IMR-90 (cell line): ENCODE measurements around the gene SLC46A1. TPM values are rescaled to one million over a fixed set of nuclear protein-coding genes. Genes with fewer than 3 reads are reported as not detected.

Source experiments
- ATAC-seq: fragments of 200-7000 bp; cut with Tn5 transposase; 2 replicates; pipeline ENCODE4 v1.9.1; 2020; ENCODE audit warnings: low read depth, mild to moderate bottlenecking, moderate library complexity
- BruUV-seq: library from RNA; stranded (reverse); fragments of 400-500 nt; replicated peaks from 2 replicates; lab custom pipeline; 2021; lab: Mats Ljungman, UMichigan
- CTCF ChIA-PET: fragments of 300-600 bp; formaldehyde crosslinking; extraction: SDS; loops from one replicate; lab custom pipeline; 2021; ENCODE audit warnings: antibody characterized with exemption; lab: Yijun Ruan, JAX
- POLR2A ChIA-PET: fragments of 300-600 bp; sonication (Branson Sonifier 250); formaldehyde crosslinking; loops from one replicate; lab custom pipeline; 2022; ENCODE audit warnings: antibody characterized with exemption; ENCODE audit not compliant: unreplicated experiment; lab: Charles Lee
- DNase-seq: peaks from one replicate; pipeline ENCODE4 v3.0.0; 2013
- H2AFZ ChIP-seq: replicated peaks from 2 replicates; pipeline ENCODE3; 2013; ENCODE audit warnings: low read length, mild to moderate bottlenecking; ENCODE audit not compliant: poor library complexity
- H2AK5ac ChIP-seq: 2 replicates; pipeline ENCODE4 v1.6.1; 2013; ENCODE audit warnings: low read depth, low read length, inconsistent platforms
- H2AK9ac ChIP-seq: replicated peaks from 2 replicates; pipeline ENCODE3; 2013; ENCODE audit warnings: mild to moderate bottlenecking, low read depth, low read length, moderate library complexity; ENCODE audit not compliant: poor library complexity
- H2BK120ac ChIP-seq: 2 replicates; pipeline ENCODE4 v1.6.1; 2013; ENCODE audit warnings: low read depth, low read length, inconsistent platforms
- H2BK15ac ChIP-seq: 3 replicates; pipeline ENCODE4 v1.6.1; 2013; ENCODE audit warnings: low read depth, low read length, inconsistent platforms
- H2BK20ac ChIP-seq: 2 replicates; pipeline ENCODE4 v1.6.1; 2013; ENCODE audit warnings: low read depth, mild to moderate bottlenecking, inconsistent platforms, low read length, moderate library complexity
- H2BK5ac ChIP-seq: 2 replicates; pipeline ENCODE4 v1.6.1; 2013; ENCODE audit warnings: mild to moderate bottlenecking, low read depth, low read length, inconsistent platforms; ENCODE audit not compliant: poor library complexity, severe bottlenecking
- H3K14ac ChIP-seq: replicated peaks from 2 replicates; pipeline ENCODE4 v1.6.1; 2013; ENCODE audit warnings: low read depth, low read length, inconsistent platforms
- H3K18ac ChIP-seq: 2 replicates; pipeline ENCODE4 v1.6.1; 2013; ENCODE audit warnings: low read depth, low read length, control low read depth
- H3K23ac ChIP-seq: 2 replicates; pipeline ENCODE4 v1.6.1; 2013; ENCODE audit warnings: low read depth, low read length, inconsistent platforms
- H3K27ac ChIP-seq: 2 replicates; pipeline ENCODE4 v1.5.1; 2013; ENCODE audit warnings: mild to moderate bottlenecking, control low read depth, low read length; ENCODE audit not compliant: insufficient read depth
- H3K27me3 ChIP-seq: 2 replicates; pipeline ENCODE4 v1.6.1; 2013; ENCODE audit warnings: low read length; ENCODE audit not compliant: control insufficient read depth, insufficient read depth
- H3K36me3 ChIP-seq: 2 replicates; pipeline ENCODE4 v1.6.1; 2013; ENCODE audit warnings: low read length, mixed read lengths; ENCODE audit not compliant: control insufficient read depth, insufficient read depth
- H3K4ac ChIP-seq: 2 replicates; pipeline ENCODE4 v1.6.1; 2013; ENCODE audit warnings: low read depth, low read length, inconsistent platforms
- H3K4me1 ChIP-seq: 2 replicates; pipeline ENCODE4 v1.6.1; 2013; ENCODE audit warnings: low read length, mixed read lengths; ENCODE audit not compliant: control insufficient read depth, insufficient read depth
- H3K4me2 ChIP-seq: 2 replicates; pipeline ENCODE4 v1.6.1; 2013; ENCODE audit warnings: low read depth, mild to moderate bottlenecking, control low read depth, low read length, moderate library complexity
- H3K4me3 ChIP-seq: 2 replicates; pipeline ENCODE4 v1.5.1; 2013; ENCODE audit warnings: low read depth, mild to moderate bottlenecking, control low read depth, low read length, moderate library complexity; ENCODE audit not compliant: insufficient read depth
- H3K56ac ChIP-seq: 2 replicates; pipeline ENCODE4 v1.6.1; 2013; ENCODE audit warnings: low read length, inconsistent platforms; ENCODE audit not compliant: insufficient read depth; ENCODE audit errors: extremely low read depth
- H3K79me1 ChIP-seq, 2 experiments: 2 replicates each; pipeline ENCODE4 v1.6.1; 2013; ENCODE audit warnings: low read length in 2 of 2, inconsistent platforms in 1 of 2, low read depth in 1 of 2
- H3K9ac ChIP-seq: 2 replicates; pipeline ENCODE4 v1.6.1; 2013; ENCODE audit warnings: low read depth, low read length, control low read depth
- H3K9me1 ChIP-seq: 2 replicates; pipeline ENCODE4 v1.6.1; 2013; ENCODE audit warnings: low read length, inconsistent platforms; ENCODE audit not compliant: insufficient read depth
- H3K9me3 ChIP-seq: 2 replicates; pipeline ENCODE4 v1.6.1; 2013; ENCODE audit warnings: low read length; ENCODE audit not compliant: control insufficient read depth, insufficient read depth
- H4K20me1 ChIP-seq: 2 replicates; pipeline ENCODE4 v1.6.1; 2013; ENCODE audit warnings: low read length, inconsistent platforms; ENCODE audit not compliant: insufficient read depth
- H4K5ac ChIP-seq: 2 replicates; pipeline ENCODE4 v1.6.1; 2013; ENCODE audit warnings: mild to moderate bottlenecking, low read depth, low read length, control low read depth
- H4K8ac ChIP-seq, 2 experiments: 2 replicates each; pipeline ENCODE4 v1.6.1; 2013; ENCODE audit warnings: low read depth in 2 of 2, low read length in 2 of 2, control low read depth in 1 of 2, inconsistent platforms in 1 of 2
- H4K91ac ChIP-seq: 2 replicates; pipeline ENCODE4 v1.6.1; 2013; ENCODE audit warnings: low read depth, low read length, inconsistent platforms; ENCODE audit not compliant: insufficient read depth
- BHLHE40 ChIP-seq: fragments of 150-350 bp; IDR thresholded peaks from 2 replicates; pipeline ENCODE4 v1.6.1; 2016; ENCODE audit warnings: mild to moderate bottlenecking, low read depth, low read length
- CEBPB ChIP-seq: IDR thresholded peaks from 2 replicates; pipeline ENCODE4 v1.6.1; 2012; ENCODE audit warnings: low read depth, low read length, improper control_type of control experiment
- MAFK ChIP-seq: IDR thresholded peaks from 2 replicates; pipeline ENCODE4 v1.6.1; 2012; ENCODE audit warnings: low read depth, low read length, improper control_type of control experiment
- MXI1 ChIP-seq: IDR thresholded peaks from 2 replicates; pipeline ENCODE4 v1.6.1; 2012; ENCODE audit warnings: low read depth, mild to moderate bottlenecking, low read length, moderate library complexity, borderline replicate concordance
- NFE2L2 ChIP-seq: fragments of 150-350 bp; IDR thresholded peaks from 2 replicates; pipeline ENCODE4 v1.6.1; 2016; ENCODE audit warnings: low read depth, mild to moderate bottlenecking, low read length
- RCOR1 ChIP-seq: IDR thresholded peaks from 2 replicates; pipeline ENCODE4 v1.6.1; 2012; ENCODE audit warnings: mild to moderate bottlenecking, low read length, improper control_type of control experiment; ENCODE audit not compliant: insufficient replicate concordance
- RFX5 ChIP-seq: IDR thresholded peaks from 2 replicates; pipeline ENCODE4 v1.8.0; 2012; ENCODE audit warnings: low read depth, mild to moderate bottlenecking, low read length, moderate library complexity
- SMC3 ChIP-seq: fragments of 150-350 bp; IDR thresholded peaks from 2 replicates; pipeline ENCODE4 v1.6.1; 2016; ENCODE audit warnings: low read depth, mild to moderate bottlenecking, antibody characterized with exemption, low read length, moderate library complexity
- dilution Hi-C: fragments of 300-500 bp; cut with HindIII; formaldehyde crosslinking; loops from one replicate; pipeline ENCODE4 v1.14.3; 2018; ENCODE audit warnings: low sequenced_read_pairs; ENCODE audit not compliant: unreplicated experiment
- in situ Hi-C: fragments of 300-500 bp; cut with MboI; formaldehyde crosslinking; loops from 3 replicates; pipeline ENCODE4 v1.14.3; 2019; ENCODE audit warnings: low sequenced_read_pairs, inconsistent platforms, mixed read lengths
- intact Hi-C: fragments of 100-400 bp; cut with micrococcal nuclease; formaldehyde crosslinking; loops from 2 replicates; pipeline ENCODE4 v1.10.0; 2022
- polyA plus RNA-seq, 3 experiments: library from polyadenylated mRNA; depleted of rRNA; stranded (reverse); fragments of >200 nt; gene quantifications; 2 replicates each; pipeline ENCODE4 v1.2.3, GENCODE V29; 2012; ENCODE audit warnings: low replicate concordance in 1 of 3
- total RNA-seq: library from RNA; depleted of rRNA; stranded (reverse); fragments of >200 nt; gene quantifications from 2 replicates; pipeline ENCODE4 v1.2.3, GENCODE V29; 2012
- TF ChIP-seq, protein P1 (sequence below): fragments of 150-350 bp; IDR thresholded peaks from 2 replicates; pipeline ENCODE4 v1.6.1; 2016; ENCODE audit warnings: low read depth, mild to moderate bottlenecking, low read length, moderate library complexity, borderline replicate concordance
- TF ChIP-seq, protein P2 (sequence below): conservative IDR thresholded peaks from 2 replicates; pipeline ENCODE4 v1.5.1; 2012; ENCODE audit warnings: mild to moderate bottlenecking, low read depth, low read length, improper control_type of control experiment
- TF ChIP-seq, protein P3 (sequence below): fragments of 150-350 bp; IDR thresholded peaks from 2 replicates; pipeline ENCODE4 v1.6.1; 2017; ENCODE audit warnings: mild to moderate bottlenecking, antibody characterized with exemption, low read length, low read depth

SLC46A1 gene
- total and polyA plus RNA-seq, 2 of the 4 experiments (the other 2 are of a cell fraction), result 2.7 to 3.9 TPM

DNA sequence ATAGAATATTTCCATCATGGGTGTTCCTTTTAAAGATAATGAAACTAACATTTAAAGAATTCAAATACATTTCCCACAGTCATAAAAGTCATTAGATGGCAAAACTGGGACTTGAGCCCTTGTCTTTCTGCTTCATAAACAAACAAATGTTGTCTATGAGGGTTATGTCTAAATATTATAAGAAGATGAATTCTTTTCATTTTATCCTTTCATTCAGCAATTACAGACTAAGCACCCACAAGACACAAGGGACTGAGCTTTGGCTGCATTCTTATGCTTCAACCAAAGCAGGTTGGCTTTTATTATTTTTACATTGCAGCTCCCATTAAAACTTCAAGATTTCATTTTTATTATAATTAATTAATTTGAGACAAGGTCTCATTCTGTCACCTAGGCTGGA lies 19.6 kb downstream of the SLC46A1 start:
- H3K56ac ChIP-seq, result no peak overlapping the region
- no peak overlapping the region for H3K4ac ChIP-seq
- no peak overlapping the region for H2BK5ac ChIP-seq
- no peak for DNase-seq
- in situ Hi-C loops (no loop called here), dilution Hi-C loops (no loop called here), intact Hi-C loops (no loop called here)
- H2BK15ac ChIP-seq, result no peak overlapping the region
- H3K9me3 ChIP-seq, result no peaks in the 10 kb centered on the region
- H4K91ac ChIP-seq, result no peak overlapping the region
- H4K5ac ChIP-seq, result no peak overlapping the region
- no peak overlapping the region for H3K4me2 ChIP-seq
- no peak overlapping the region for H3K18ac ChIP-seq
- H3K9ac ChIP-seq, result no peak overlapping the region
- H2AFZ ChIP-seq, result no peak overlapping the region
- no peaks in the 10 kb centered on the region for H3K27me3 ChIP-seq
- BruUV-seq, result no TSS peak
- no peak overlapping the region for H2BK120ac ChIP-seq
- no peak overlapping the region for H3K27ac ChIP-seq
- no peak overlapping the region for H2BK20ac ChIP-seq
- H3K23ac ChIP-seq, result no peak overlapping the region
- H3K9me1 ChIP-seq, result peaks cover 3% of the 10 kb centered on the region; the same call in 1 of the 2 replicates
- ChIA-PET POLR2A (no interaction called here), CTCF (no interaction called here)
- no peak overlapping the region for H2AK5ac ChIP-seq
- H4K20me1 ChIP-seq, result peaks cover 13% of the 10 kb centered on the region
- H3K14ac ChIP-seq, result no peak overlapping the region
- peak; percentile 76 for ATAC-seq
- peaks cover 43% of the 10 kb centered on the region for H3K36me3 ChIP-seq
- no peak overlapping the region for H3K4me3 ChIP-seq
- TF ChIP-seq MAFK (no peak), RFX5 (no peak), SMC3 (no peak), CEBPB (no peak), NFE2L2 (no peak), BHLHE40 (no peak), RCOR1 (no peak), MXI1 (no peak)
- TF ChIP-seq, protein P1, sequence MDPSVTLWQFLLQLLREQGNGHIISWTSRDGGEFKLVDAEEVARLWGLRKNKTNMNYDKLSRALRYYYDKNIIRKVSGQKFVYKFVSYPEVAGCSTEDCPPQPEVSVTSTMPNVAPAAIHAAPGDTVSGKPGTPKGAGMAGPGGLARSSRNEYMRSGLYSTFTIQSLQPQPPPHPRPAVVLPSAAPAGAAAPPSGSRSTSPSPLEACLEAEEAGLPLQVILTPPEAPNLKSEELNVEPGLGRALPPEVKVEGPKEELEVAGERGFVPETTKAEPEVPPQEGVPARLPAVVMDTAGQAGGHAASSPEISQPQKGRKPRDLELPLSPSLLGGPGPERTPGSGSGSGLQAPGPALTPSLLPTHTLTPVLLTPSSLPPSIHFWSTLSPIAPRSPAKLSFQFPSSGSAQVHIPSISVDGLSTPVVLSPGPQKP, result no peak
- TF ChIP-seq, protein P2, sequence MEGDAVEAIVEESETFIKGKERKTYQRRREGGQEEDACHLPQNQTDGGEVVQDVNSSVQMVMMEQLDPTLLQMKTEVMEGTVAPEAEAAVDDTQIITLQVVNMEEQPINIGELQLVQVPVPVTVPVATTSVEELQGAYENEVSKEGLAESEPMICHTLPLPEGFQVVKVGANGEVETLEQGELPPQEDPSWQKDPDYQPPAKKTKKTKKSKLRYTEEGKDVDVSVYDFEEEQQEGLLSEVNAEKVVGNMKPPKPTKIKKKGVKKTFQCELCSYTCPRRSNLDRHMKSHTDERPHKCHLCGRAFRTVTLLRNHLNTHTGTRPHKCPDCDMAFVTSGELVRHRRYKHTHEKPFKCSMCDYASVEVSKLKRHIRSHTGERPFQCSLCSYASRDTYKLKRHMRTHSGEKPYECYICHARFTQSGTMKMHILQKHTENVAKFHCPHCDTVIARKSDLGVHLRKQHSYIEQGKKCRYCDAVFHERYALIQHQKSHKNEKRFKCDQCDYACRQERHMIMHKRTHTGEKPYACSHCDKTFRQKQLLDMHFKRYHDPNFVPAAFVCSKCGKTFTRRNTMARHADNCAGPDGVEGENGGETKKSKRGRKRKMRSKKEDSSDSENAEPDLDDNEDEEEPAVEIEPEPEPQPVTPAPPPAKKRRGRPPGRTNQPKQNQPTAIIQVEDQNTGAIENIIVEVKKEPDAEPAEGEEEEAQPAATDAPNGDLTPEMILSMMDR, result no peak
- TF ChIP-seq, protein P3, sequence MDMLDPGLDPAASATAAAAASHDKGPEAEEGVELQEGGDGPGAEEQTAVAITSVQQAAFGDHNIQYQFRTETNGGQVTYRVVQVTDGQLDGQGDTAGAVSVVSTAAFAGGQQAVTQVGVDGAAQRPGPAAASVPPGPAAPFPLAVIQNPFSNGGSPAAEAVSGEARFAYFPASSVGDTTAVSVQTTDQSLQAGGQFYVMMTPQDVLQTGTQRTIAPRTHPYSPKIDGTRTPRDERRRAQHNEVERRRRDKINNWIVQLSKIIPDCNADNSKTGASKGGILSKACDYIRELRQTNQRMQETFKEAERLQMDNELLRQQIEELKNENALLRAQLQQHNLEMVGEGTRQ, result no peak
- no peak overlapping the region for H2AK9ac ChIP-seq
- H3K79me1 ChIP-seq, result peaks cover 0 to 7% of the 10 kb centered on the region in 2 experiments; a peak in 1 of 4 replicates
- no peak overlapping the region for H4K8ac ChIP-seq
- H3K4me1 ChIP-seq, result peaks cover 2% of the 10 kb centered on the region; the same call in 1 of the 2 replicates
